Measurements from ENCODE around the gene NUCB2.

NUCB2 gene

GRCh38 chr11:17328871-17329494 is 52.4 kb downstream of the NUCB2 start:
- Histone ChIP-seq H3K4me3 (ENCODE audit: low read depth in 1 of 2, low read length in 2 of 2) (no peak overlapping the region), H3K9ac (ENCODE audit: low read depth in 1 of 2, low read length in 2 of 2) (no peak overlapping the region), H3K27ac (ENCODE audit: low read depth, low read length) (no peak overlapping the region), H3K27me3 (ENCODE audit: control insufficient read depth in 1 of 2, insufficient read depth in 2 of 2, low read length in 2 of 2) (no peaks in the 10 kb centered on the region), H3K9me3 (ENCODE audit: control insufficient read depth in 1 of 2, low read length in 2 of 2) (no peaks in the 10 kb centered on the region), H3K36me3 (ENCODE audit: control insufficient read depth in 1 of 2, insufficient read depth in 2 of 2, low read length in 2 of 2) (peaks cover 1 to 8% of the 10 kb centered on the region in 2 donors), H3K4me1 (ENCODE audit: control insufficient read depth in 1 of 2, insufficient read depth in 2 of 2, low read length in 2 of 2) (peaks cover 3 to 8% of the 10 kb centered on the region in 2 donors)

- Histone ChIP-seq H3K9ac (ENCODE audit: low read depth in 1 of 2, low read length in 2 of 2) (no peak overlapping the region), H3K27ac (ENCODE audit: low read depth, low read length) (no peak overlapping the region), H3K4me3 (ENCODE audit: low read depth in 1 of 2, low read length in 2 of 2) (no peak overlapping the region), H3K27me3 (ENCODE audit: control insufficient read depth in 1 of 2, insufficient read depth in 2 of 2, low read length in 2 of 2) (no peaks in the 10 kb centered on the region), H3K9me3 (ENCODE audit: control insufficient read depth in 1 of 2, low read length in 2 of 2) (no peaks in the 10 kb centered on the region), H3K36me3 (ENCODE audit: control insufficient read depth in 1 of 2, insufficient read depth in 2 of 2, low read length in 2 of 2) (peaks cover 6 to 8% of the 10 kb centered on the region in 2 donors), H3K4me1 (ENCODE audit: control insufficient read depth in 1 of 2, insufficient read depth in 2 of 2, low read length in 2 of 2) (peaks cover 3 to 8% of the 10 kb centered on the region in 2 donors)
Measured at GRCh38 chr11:17331669-17332068, 55.1 kb downstream of the NUCB2 start.

- Histone ChIP-seq H3K36me3 (ENCODE audit: control insufficient read depth in 1 of 2, insufficient read depth in 2 of 2, low read length in 2 of 2) (peaks cover 6 to 8% of the 10 kb centered on the region in 2 donors), H3K4me3 (ENCODE audit: low read depth in 1 of 2, low read length in 2 of 2) (no peak overlapping the region), H3K27me3 (ENCODE audit: control insufficient read depth in 1 of 2, insufficient read depth in 2 of 2, low read length in 2 of 2) (no peaks in the 10 kb centered on the region), H3K27ac (ENCODE audit: low read depth, low read length) (no peak overlapping the region), H3K4me1 (ENCODE audit: control insufficient read depth in 1 of 2, insufficient read depth in 2 of 2, low read length in 2 of 2) (peaks cover 3 to 5% of the 10 kb centered on the region in 2 donors), H3K9me3 (ENCODE audit: control insufficient read depth in 1 of 2, low read length in 2 of 2) (no peaks in the 10 kb centered on the region), H3K9ac (ENCODE audit: low read depth in 1 of 2, low read length in 2 of 2) (no peak overlapping the region)
Measured at GRCh38 chr11:17333799-17334586, 57.5 kb downstream of the NUCB2 start.

- Histone ChIP-seq H3K9me3 (ENCODE audit: control insufficient read depth in 1 of 2, low read length in 2 of 2) (no peaks in the 10 kb centered on the region), H3K4me1 (ENCODE audit: control insufficient read depth in 1 of 2, insufficient read depth in 2 of 2, low read length in 2 of 2) (no peaks in the 10 kb centered on the region), H3K27me3 (ENCODE audit: control insufficient read depth in 1 of 2, insufficient read depth in 2 of 2, low read length in 2 of 2) (no peaks in the 10 kb centered on the region), H3K36me3 (ENCODE audit: control insufficient read depth in 1 of 2, insufficient read depth in 2 of 2, low read length in 2 of 2) (no peaks in the 10 kb centered on the region), H3K9ac (ENCODE audit: low read depth in 1 of 2, low read length in 2 of 2) (no peak overlapping the region), H3K27ac (ENCODE audit: low read depth, low read length) (no peak overlapping the region), H3K4me3 (ENCODE audit: low read depth in 1 of 2, low read length in 2 of 2) (no peak overlapping the region)
Measured at GRCh38 chr11:17343257-17343656, 66.7 kb downstream of the NUCB2 start.

GRCh38 chr11:17343907-17344306 is 67.4 kb downstream of the NUCB2 start:
- Histone ChIP-seq H3K9me3 (ENCODE audit: control insufficient read depth in 1 of 2, low read length in 2 of 2) (no peaks in the 10 kb centered on the region), H3K27me3 (ENCODE audit: control insufficient read depth in 1 of 2, insufficient read depth in 2 of 2, low read length in 2 of 2) (no peaks in the 10 kb centered on the region), H3K27ac (ENCODE audit: low read depth, low read length) (no peak overlapping the region), H3K36me3 (ENCODE audit: control insufficient read depth in 1 of 2, insufficient read depth in 2 of 2, low read length in 2 of 2) (no peaks in the 10 kb centered on the region), H3K9ac (ENCODE audit: low read depth in 1 of 2, low read length in 2 of 2) (no peak overlapping the region), H3K4me1 (ENCODE audit: control insufficient read depth in 1 of 2, insufficient read depth in 2 of 2, low read length in 2 of 2) (no peaks in the 10 kb centered on the region), H3K4me3 (ENCODE audit: low read depth in 1 of 2, low read length in 2 of 2) (no peak overlapping the region)

GRCh38 chr11:17347676-17348075 is 71.1 kb downstream of the NUCB2 start:
- peaks cover 8 to 11% of the 10 kb centered on the region in 2 donors for H3K4me1 ChIP-seq (ENCODE audit: control insufficient read depth in 1 of 2, insufficient read depth in 2 of 2, low read length in 2 of 2)
- no peak overlapping the region for H3K9ac ChIP-seq (ENCODE audit: low read depth in 1 of 2, low read length in 2 of 2)
- no peaks in the 10 kb centered on the region for H3K27me3 ChIP-seq (ENCODE audit: control insufficient read depth in 1 of 2, insufficient read depth in 2 of 2, low read length in 2 of 2)
- no peak overlapping the region for H3K4me3 ChIP-seq (ENCODE audit: low read depth in 1 of 2, low read length in 2 of 2)
- H3K27ac ChIP-seq (ENCODE audit: low read depth, low read length), result no peak overlapping the region
- no peaks in the 10 kb centered on the region for H3K9me3 ChIP-seq (ENCODE audit: control insufficient read depth in 1 of 2, low read length in 2 of 2)
- no peaks in the 10 kb centered on the region for H3K36me3 ChIP-seq (ENCODE audit: control insufficient read depth in 1 of 2, insufficient read depth in 2 of 2, low read length in 2 of 2)

- H3K4me1 ChIP-seq (ENCODE audit: control insufficient read depth in 1 of 2, insufficient read depth in 2 of 2, low read length in 2 of 2), result peaks cover 16 to 20% of the 10 kb centered on the region in 2 donors
- H3K9me3 ChIP-seq (ENCODE audit: control insufficient read depth in 1 of 2, low read length in 2 of 2), result no peaks in the 10 kb centered on the region
- no peak overlapping the region for H3K4me3 ChIP-seq (ENCODE audit: low read depth in 1 of 2, low read length in 2 of 2)
- H3K9ac ChIP-seq (ENCODE audit: low read depth in 1 of 2, low read length in 2 of 2), result no peak overlapping the region
- H3K36me3 ChIP-seq (ENCODE audit: control insufficient read depth in 1 of 2, insufficient read depth in 2 of 2, low read length in 2 of 2), result no peaks in the 10 kb centered on the region
- no peak overlapping the region for H3K27ac ChIP-seq (ENCODE audit: low read depth, low read length)
- no peaks in the 10 kb centered on the region for H3K27me3 ChIP-seq (ENCODE audit: control insufficient read depth in 1 of 2, insufficient read depth in 2 of 2, low read length in 2 of 2)
Measured at GRCh38 chr11:17350455-17351171, 74.1 kb downstream of the NUCB2 start.

GRCh38 chr11:17351172-17351509 is 74.6 kb downstream of the NUCB2 start:
- Histone ChIP-seq H3K27me3 (ENCODE audit: control insufficient read depth in 1 of 2, insufficient read depth in 2 of 2, low read length in 2 of 2) (no peaks in the 10 kb centered on the region), H3K9ac (ENCODE audit: low read depth in 1 of 2, low read length in 2 of 2) (peak overlapping the region in 1 of 2 donors; percentile 40), H3K4me1 (ENCODE audit: control insufficient read depth in 1 of 2, insufficient read depth in 2 of 2, low read length in 2 of 2) (peaks cover 16 to 20% of the 10 kb centered on the region in 2 donors), H3K9me3 (ENCODE audit: control insufficient read depth in 1 of 2, low read length in 2 of 2) (no peaks in the 10 kb centered on the region), H3K36me3 (ENCODE audit: control insufficient read depth in 1 of 2, insufficient read depth in 2 of 2, low read length in 2 of 2) (no peaks in the 10 kb centered on the region), H3K4me3 (ENCODE audit: low read depth in 1 of 2, low read length in 2 of 2) (peak overlapping the region; percentile 71 to 90), H3K27ac (ENCODE audit: low read depth, low read length) (no peak overlapping the region)

GRCh38 chr11:17351510-17352176 is 75.1 kb downstream of the NUCB2 start, which contains the start of gene NCR3LG1:
NCR3LG1 (plus strand) TSS chr11:17351800; CDS start chr11:17351970, 170 bp downstream.
- Histone ChIP-seq H3K4me1 (ENCODE audit: control insufficient read depth in 1 of 2, insufficient read depth in 2 of 2, low read length in 2 of 2) (peaks cover 16 to 20% of the 10 kb centered on the region in 2 donors), H3K36me3 (ENCODE audit: control insufficient read depth in 1 of 2, insufficient read depth in 2 of 2, low read length in 2 of 2) (peaks cover 2 to 4% of the 10 kb centered on the region in 2 donors), H3K9me3 (ENCODE audit: control insufficient read depth in 1 of 2, low read length in 2 of 2) (no peaks in the 10 kb centered on the region), H3K9ac (ENCODE audit: low read depth in 1 of 2, low read length in 2 of 2) (peak within 1 kb of the TSS; percentile 70 to 87), H3K4me3 (ENCODE audit: low read depth in 1 of 2, low read length in 2 of 2) (peak within 1 kb of the TSS; percentile 71 to 90), H3K27ac (ENCODE audit: low read depth, low read length) (peak within 1 kb of the TSS; percentile 51), H3K27me3 (ENCODE audit: control insufficient read depth in 1 of 2, insufficient read depth in 2 of 2, low read length in 2 of 2) (no peaks in the 10 kb centered on the region)

Measured in duodenal mucosa (tissue), 2 donors.